Astrocyte of the cerebellum (primary cell): Measurements from ENCODE around the gene DDX55.

ENCODE experiments used
- DNase-seq: peaks from one replicate; pipeline ENCODE4 v3.0.0-alpha.2; 2011; ENCODE audit warnings: low read depth
- H3K4me3 ChIP-seq: 2 replicates; pipeline ENCODE4 v1.5.1; 2011; ENCODE audit warnings: mild to moderate bottlenecking, low read depth, low read length, moderate library complexity
- CTCF ChIP-seq: IDR thresholded peaks from 2 replicates; pipeline ENCODE4 v1.5.1; 2012; ENCODE audit warnings: low read length, low read depth, moderate library complexity, mild to moderate bottlenecking; ENCODE audit errors: missing control alignments
- in situ Hi-C: cut with HindIII; loops from 2 replicates; pipeline ENCODE4 v1.10.0; 2017; ENCODE audit warnings: low sequenced_read_pairs

DDX55 gene

GRCh38 chr12:123614110-123614509, 12.2 kb downstream of the DDX55 start:
- H3K4me3 ChIP-seq = no peak overlapping the region
- in situ Hi-C loops = no loop called here
- DNase-seq = no peak
- TF ChIP-seq CTCF = no peak

- no peak overlapping the region for H3K4me3 ChIP-seq
- DNase-seq = no peak
- in situ Hi-C loops = no loop called here
- TF ChIP-seq CTCF = no peak
Observed at GRCh38 chr12:123614531-123614930, 12.6 kb downstream of the DDX55 start.

- H3K4me3 ChIP-seq = no peak overlapping the region
- in situ Hi-C loops = no loop called here
- no peak for TF ChIP-seq CTCF
- no peak for DNase-seq
Observed at GRCh38 chr12:123617144-123617543, 15.2 kb downstream of the DDX55 start.

- in situ Hi-C loops = no loop called here
- TF ChIP-seq CTCF = no peak
- no peak for DNase-seq
- H3K4me3 ChIP-seq = no peak overlapping the region
Observed at GRCh38 chr12:123617580-123617979, 15.7 kb downstream of the DDX55 start.

GRCh38 chr12:123621101-123621500, 19.2 kb downstream of the DDX55 start:
- DNase-seq = no peak
- TF ChIP-seq CTCF = no peak
- H3K4me3 ChIP-seq = no peak overlapping the region
- in situ Hi-C loops = no loop called here

- no peak for TF ChIP-seq CTCF
- no peak overlapping the region for H3K4me3 ChIP-seq
- DNase-seq = no peak
- in situ Hi-C loops = no loop called here
Observed at GRCh38 chr12:123621619-123622530, 20.0 kb downstream of the DDX55 start.
